Upper lobe of left lung (tissue), 6 donors: ENCODE measurements around the gene SELP. TPM values are rescaled to one million over a fixed set of nuclear protein-coding genes. Genes with fewer than 3 reads are reported as not detected.

ENCODE experiments used
- ATAC-seq, 2 donors: fragments of 200-7000 bp; cut with Tn5 transposase; one replicate each; pipeline ENCODE4 v1.9.1; 2022; ENCODE audit warnings: mild to moderate bottlenecking in 2 of 2, moderate library complexity in 2 of 2; ENCODE audit not compliant: low FRiP score in 2 of 2
- DNase-seq, 2 donors: peaks; one replicate each; pipeline ENCODE4 v3.0.0-alpha.2; 2019 to 2020
- H3K27ac ChIP-seq, 4 donors: fragments of 200-600 bp; sonication (generic); one replicate each; pipeline ENCODE4 v1.5.1; 2016 to 2019
- H3K27me3 ChIP-seq, 4 donors: fragments of 200-600 bp; sonication (generic); one replicate each; pipeline ENCODE4 v1.5.1; 2017 to 2019
- H3K36me3 ChIP-seq, 4 donors: fragments of 200-600 bp; sonication (generic); one replicate each; pipeline ENCODE4 v1.5.1; 2016 to 2019
- H3K4me1 ChIP-seq, 4 donors: fragments of 200-600 bp; sonication (generic); one replicate each; pipeline ENCODE4 v1.5.1; 2018 to 2019
- H3K4me3 ChIP-seq, 4 donors: fragments of 200-600 bp; sonication (generic); one replicate each; pipeline ENCODE4 v1.5.1; 2017 to 2019; ENCODE audit warnings: mild to moderate bottlenecking in 2 of 4, moderate library complexity in 1 of 4
- H3K9me3 ChIP-seq, 4 donors: fragments of 200-600 bp; sonication (generic); one replicate each; pipeline ENCODE4 v1.5.1; 2018 to 2019
- CTCF ChIP-seq, 6 experiments: fragments of 450-650 bp in 4 of 6; fragments of 200-600 bp in 2 of 6; sonication (generic) in 2 of 6; IDR thresholded peaks; one replicate each; pipeline ENCODE4 v1.5.1; 2016 to 2019; ENCODE audit warnings: antibody characterized with exemption in 6 of 6
- EP300 ChIP-seq, 4 donors: sonication (generic); formaldehyde crosslinking; IDR thresholded peaks; one replicate each; pipeline ENCODE4 v1.5.1; 2017; ENCODE audit warnings: antibody characterized with exemption in 4 of 4, control low read depth in 2 of 4
- POLR2A ChIP-seq, 4 donors: fragments of 450-650 bp; IDR thresholded peaks; one replicate each; pipeline ENCODE4 v1.5.1; 2016 to 2017; ENCODE audit warnings: antibody characterized with exemption in 4 of 4, mild to moderate bottlenecking in 2 of 4
- POLR2AphosphoS5 ChIP-seq, 2 donors: sonication (generic); formaldehyde crosslinking; IDR thresholded peaks; one replicate each; pipeline ENCODE4 v1.5.1; 2017; ENCODE audit warnings: antibody characterized with exemption in 2 of 2
- WGBS, 2 donors: methylation state at CpG; one replicate each; pipeline ENCODE4 v1.1.5; 2017 to 2018; 5-methylcytosine and 5-hydroxymethylcytosine counted together
- total RNA-seq, 6 donors: library from RNA; depleted of rRNA in 4 of 6; stranded (reverse); fragments of >200 nt in 4 of 6; gene quantifications; one replicate each; pipeline versions ENCODE4 v1.1.0 to v1.2.1, GENCODE V29; 2016 to 2021
- donor health status: DM: no; HTN: no; CAD: no; lungs with moderate emphysema.
- donor health status: DM: no; HTN: yes; CAD: no; lungs with severe emphysema.

The SELP gene
- total RNA-seq, 6 donors from 2014 or later, result 1.0 to 40.4 (median 7.6) TPM

GRCh38 chr1:169631249-169631648, 1.3 kb upstream of the SELP start:
- peaks cover 12 to 27% (median 19%) of the 10 kb centered on the region in 4 donors for H3K9me3 ChIP-seq
- H3K4me3 ChIP-seq, result no peak overlapping the region
- H3K27ac ChIP-seq, result no peak overlapping the region
- H3K36me3 ChIP-seq, result no peaks in the 10 kb centered on the region
- 84 to 95% methylated on average over 3 of the region's 3 CpGs for WGBS, 2 donors
- no peaks in the 10 kb centered on the region for H3K27me3 ChIP-seq
- no peak for TF ChIP-seq POLR2AphosphoS5 (IDR thresholded peaks at IDR 0.05)
- no peak for TF ChIP-seq CTCF (IDR thresholded peaks at IDR 0.05)
- TF ChIP-seq POLR2A (IDR thresholded peaks at IDR 0.05), result no peak
- TF ChIP-seq EP300 (IDR thresholded peaks at IDR 0.05), result no peak
- ATAC-seq, result peak in 1 of 2 donors; percentile 48
- no peak for DNase-seq
- H3K4me1 ChIP-seq, result peaks cover 0 to 9% (median 0%) of the 10 kb centered on the region in 4 donors

- H3K4me1 ChIP-seq, result peaks cover 0 to 9% (median 2%) of the 10 kb centered on the region in 4 donors
- peak in 1 of 2 donors; percentile 12 for ATAC-seq
These were observed 5.0 kb downstream of the SELP start for GRCh38 chr1:169624912-169625311.

GRCh38 chr1:169624122-169624521, 5.8 kb downstream of the SELP start:
- Histone ChIP-seq H3K27ac (peak overlapping the region in 1 of 4 donors; percentile 53), H3K27me3 (no peaks in the 10 kb centered on the region), H3K4me3 (no peak overlapping the region), H3K9me3 (no peaks in the 10 kb centered on the region), H3K4me1 (peaks cover 0 to 4% (median 2%) of the 10 kb centered on the region in 4 donors), H3K36me3 (no peaks in the 10 kb centered on the region)
- no peak for DNase-seq
- TF ChIP-seq EP300 (IDR thresholded peaks at IDR 0.05) (no peak), POLR2AphosphoS5 (IDR thresholded peaks at IDR 0.05) (no peak), POLR2A (IDR thresholded peaks at IDR 0.05) (no peak), CTCF (IDR thresholded peaks at IDR 0.05) (no peak)
- ATAC-seq, result no peak

More at GRCh38 chr1:169624912-169625311, 5.0 kb downstream of the SELP start:
- Histone ChIP-seq H3K9me3 (no peaks in the 10 kb centered on the region), H3K27me3 (no peaks in the 10 kb centered on the region), H3K4me3 (no peak overlapping the region), H3K27ac (no peak overlapping the region), H3K36me3 (no peaks in the 10 kb centered on the region)
- no peak for TF ChIP-seq EP300 (IDR thresholded peaks at IDR 0.05)
- TF ChIP-seq POLR2AphosphoS5 (IDR thresholded peaks at IDR 0.05), result no peak
- TF ChIP-seq CTCF (IDR thresholded peaks at IDR 0.05), result no peak
- no peak for TF ChIP-seq POLR2A (IDR thresholded peaks at IDR 0.05)
- no peak for DNase-seq
- 54 to 55% methylated on average over 2 of the region's 2 CpGs for WGBS, 2 donors

- Histone ChIP-seq H3K36me3 (no peaks in the 10 kb centered on the region), H3K9me3 (no peaks in the 10 kb centered on the region), H3K4me1 (peaks cover 0 to 4% (median under 1%) of the 10 kb centered on the region in 4 donors), H3K27me3 (no peaks in the 10 kb centered on the region), H3K4me3 (no peak overlapping the region), H3K27ac (no peak overlapping the region)
- no peak for TF ChIP-seq CTCF (IDR thresholded peaks at IDR 0.05)
- TF ChIP-seq EP300 (IDR thresholded peaks at IDR 0.05), result no peak
- TF ChIP-seq POLR2AphosphoS5 (IDR thresholded peaks at IDR 0.05), result no peak
- no peak for TF ChIP-seq POLR2A (IDR thresholded peaks at IDR 0.05)
- 76 to 77% methylated on average over 6 of the region's 6 CpGs for WGBS, 2 donors
- ATAC-seq, result no peak
- DNase-seq, result no peak
These were observed 6.6 kb downstream of the SELP start for GRCh38 chr1:169623132-169623926.
